ENCODE results near the gene LARP4. TPM values are rescaled to one million over a fixed set of nuclear protein-coding genes. Genes with fewer than 3 reads are reported as not detected.
A peak's percentile ranks its signal among the peaks of the same experiment; 100 is the strongest.

The LARP4 gene
- total and polyA plus RNA-seq, 2 of the 4 experiments (the other 2 are of a cell fraction), result 11.3 to 42.5 TPM

DNA sequence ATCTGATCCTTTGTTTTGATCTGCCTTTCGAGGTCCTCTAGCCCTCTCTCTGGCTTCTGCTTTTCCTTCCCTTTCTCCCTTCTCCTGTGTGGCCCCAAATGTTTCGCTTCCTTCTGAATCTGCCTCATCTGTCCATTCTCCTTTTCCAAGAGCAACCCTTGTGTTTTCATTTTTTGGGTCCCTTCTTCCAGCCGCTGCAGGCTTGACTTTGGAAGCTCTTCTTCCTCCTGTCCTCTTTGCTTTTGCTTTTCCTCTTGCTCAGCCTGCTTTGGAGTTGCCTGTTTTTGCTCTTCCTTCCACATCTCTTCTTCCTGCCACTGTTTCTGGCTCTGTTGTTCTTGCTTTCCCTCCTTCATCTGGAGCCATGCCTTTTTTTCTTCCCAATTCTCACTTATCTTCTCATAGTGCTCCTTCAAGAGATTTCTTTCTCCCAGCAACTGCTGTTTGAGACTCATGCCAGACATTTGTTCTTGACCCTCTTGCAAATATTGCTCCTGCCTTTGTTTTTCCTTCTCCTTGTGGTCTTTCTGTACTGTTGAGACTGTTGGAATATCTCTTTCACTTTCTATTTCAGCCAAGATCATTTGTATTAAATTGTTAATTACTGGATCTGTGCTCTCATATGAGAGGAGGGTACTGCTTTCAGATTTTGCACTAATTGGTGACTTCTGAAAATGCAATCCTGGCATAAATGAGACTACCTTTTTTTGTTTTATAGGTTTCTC lies 46.7 kb upstream of the LARP4 start:
- Histone ChIP-seq H3K56ac (ENCODE audit: extremely low read depth, insufficient read depth, low read length) (no peak overlapping the region), H3K27ac (ENCODE audit: insufficient read depth, low read length) (peak overlapping the region; percentile 34; the same call in 1 of the 2 replicates), H3K9me3 (ENCODE audit: control insufficient read depth, insufficient read depth, low read length) (no peaks in the 10 kb centered on the region), H3K9ac (ENCODE audit: low read depth, low read length) (0 out of 2 replicates have a peak overlapping the region, but pooled peaks have one; percentile 57), H4K8ac (ENCODE audit: low read depth in 2 of 2, low read length in 2 of 2) (peak overlapping the region; percentile 49 to 79), H3K23ac (ENCODE audit: low read depth, low read length) (peak overlapping the region; percentile 80; the same call in 1 of the 2 replicates), H2BK15ac (ENCODE audit: low read depth, low read length) (peak overlapping the region; percentile 23; the same call in 1 of the 3 replicates), H4K20me1 (ENCODE audit: insufficient read depth, low read length) (no peaks in the 10 kb centered on the region), H3K36me3 (ENCODE audit: control insufficient read depth, insufficient read depth, low read length) (no peaks in the 10 kb centered on the region), H3K4me2 (ENCODE audit: low read depth, low read length) (peak overlapping the region; percentile 78), H2AK5ac (ENCODE audit: low read depth, low read length) (no peak overlapping the region), H3K18ac (ENCODE audit: low read depth, low read length) (peak overlapping the region; percentile 88), H2AK9ac (replicated peaks; ENCODE audit: low read depth, low read length, poor library complexity) (no peak overlapping the region), H4K91ac (ENCODE audit: insufficient read depth, low read depth, low read length) (peak overlapping the region; percentile 38), H2BK20ac (ENCODE audit: low read depth, low read length) (peak overlapping the region; percentile 17; the same call in 1 of the 2 replicates), H4K5ac (ENCODE audit: low read depth, low read length) (peak overlapping the region; percentile 93), H3K9me1 (ENCODE audit: insufficient read depth, low read length) (no peaks in the 10 kb centered on the region; the same call in 1 of the 2 replicates), H2BK120ac (ENCODE audit: low read depth, low read length) (peak overlapping the region; percentile 56), H3K79me1 (ENCODE audit: low read depth in 1 of 2, low read length in 2 of 2) (no peaks in the 10 kb centered on the region), H3K27me3 (ENCODE audit: control insufficient read depth, insufficient read depth, low read length) (no peaks in the 10 kb centered on the region; the same call in none of the 2 replicates), H2BK5ac (ENCODE audit: low read depth, low read length, poor library complexity, severe bottlenecking) (no peak overlapping the region), H3K4me3 (ENCODE audit: insufficient read depth, low read depth, low read length) (peak overlapping the region; percentile 17; the same call in 1 of the 2 replicates), H3K14ac (replicated peaks; ENCODE audit: low read depth, low read length) (peak overlapping the region; percentile 69), H2AFZ (replicated peaks; ENCODE audit: low read length, poor library complexity) (peak overlapping the region; percentile 82), H3K4me1 (ENCODE audit: control insufficient read depth, insufficient read depth, low read length) (peaks cover 8% of the 10 kb centered on the region), H3K4ac (ENCODE audit: low read depth, low read length) (peak overlapping the region; percentile 14; the same call in 1 of the 2 replicates)
- no TSS peak for BruUV-seq (replicated peaks)
- TF ChIP-seq, protein P1, sequence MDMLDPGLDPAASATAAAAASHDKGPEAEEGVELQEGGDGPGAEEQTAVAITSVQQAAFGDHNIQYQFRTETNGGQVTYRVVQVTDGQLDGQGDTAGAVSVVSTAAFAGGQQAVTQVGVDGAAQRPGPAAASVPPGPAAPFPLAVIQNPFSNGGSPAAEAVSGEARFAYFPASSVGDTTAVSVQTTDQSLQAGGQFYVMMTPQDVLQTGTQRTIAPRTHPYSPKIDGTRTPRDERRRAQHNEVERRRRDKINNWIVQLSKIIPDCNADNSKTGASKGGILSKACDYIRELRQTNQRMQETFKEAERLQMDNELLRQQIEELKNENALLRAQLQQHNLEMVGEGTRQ (IDR thresholded peaks at IDR 0.05; ENCODE audit: low read depth, low read length), result no peak
- TF ChIP-seq, protein P2, sequence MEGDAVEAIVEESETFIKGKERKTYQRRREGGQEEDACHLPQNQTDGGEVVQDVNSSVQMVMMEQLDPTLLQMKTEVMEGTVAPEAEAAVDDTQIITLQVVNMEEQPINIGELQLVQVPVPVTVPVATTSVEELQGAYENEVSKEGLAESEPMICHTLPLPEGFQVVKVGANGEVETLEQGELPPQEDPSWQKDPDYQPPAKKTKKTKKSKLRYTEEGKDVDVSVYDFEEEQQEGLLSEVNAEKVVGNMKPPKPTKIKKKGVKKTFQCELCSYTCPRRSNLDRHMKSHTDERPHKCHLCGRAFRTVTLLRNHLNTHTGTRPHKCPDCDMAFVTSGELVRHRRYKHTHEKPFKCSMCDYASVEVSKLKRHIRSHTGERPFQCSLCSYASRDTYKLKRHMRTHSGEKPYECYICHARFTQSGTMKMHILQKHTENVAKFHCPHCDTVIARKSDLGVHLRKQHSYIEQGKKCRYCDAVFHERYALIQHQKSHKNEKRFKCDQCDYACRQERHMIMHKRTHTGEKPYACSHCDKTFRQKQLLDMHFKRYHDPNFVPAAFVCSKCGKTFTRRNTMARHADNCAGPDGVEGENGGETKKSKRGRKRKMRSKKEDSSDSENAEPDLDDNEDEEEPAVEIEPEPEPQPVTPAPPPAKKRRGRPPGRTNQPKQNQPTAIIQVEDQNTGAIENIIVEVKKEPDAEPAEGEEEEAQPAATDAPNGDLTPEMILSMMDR (conservative IDR thresholded peaks at IDR 0.05; ENCODE audit: low read depth, low read length), result no peak
- TF ChIP-seq NFE2L2 (IDR thresholded peaks at IDR 0.05; ENCODE audit: low read depth, low read length), result no peak
- no peak for TF ChIP-seq ELK1 (IDR thresholded peaks at IDR 0.05; ENCODE audit: borderline replicate concordance, low read depth, low read length)
- TF ChIP-seq CHD1 (IDR thresholded peaks at IDR 0.05; ENCODE audit: low read depth, low read length), result no peak
- POLR2A ChIA-PET (ENCODE audit: unreplicated experiment), result no interaction called here
- ATAC-seq (ENCODE audit: low read depth) (peak; percentile 63), DNase-seq (peak; percentile 34)
- in situ Hi-C loops (cut with MboI; ENCODE audit: low sequenced_read_pairs), result no loop called here
- no CpG with 5 or more reads among the region's 3 CpGs for WGBS, 2 experiments (ENCODE audit: extremely low coverage in 2 of 2, insufficient read length in 1 of 2)
- CTCF ChIA-PET, result no interaction called here
- dilution Hi-C loops (cut with HindIII; ENCODE audit: low sequenced_read_pairs, unreplicated experiment), result no loop called here
- intact Hi-C loops (cut with micrococcal nuclease), result no loop called here

All from IMR-90 (cell line).